Prostate gland (tissue), 2 donors: Measurements from ENCODE around the gene DNAJC2.

Source experiments
- POLR2AphosphoS5 ChIP-seq: sonication (generic); formaldehyde crosslinking; IDR thresholded peaks from one replicate; pipeline ENCODE4 v1.6.1; 2017; ENCODE audit warnings: antibody characterized with exemption
- TF ChIP-seq, protein P1 (sequence below), 4 experiments: fragments of 200-600 bp in 2 of 4; fragments of 450-650 bp in 2 of 4; sonication (generic) in 2 of 4; IDR thresholded peaks; 1 replicate in 3 of 4; 2 replicates in 1 of 4; pipeline ENCODE4 v1.5.1; 2016 to 2019; ENCODE audit warnings: antibody characterized with exemption in 4 of 4, mild to moderate bottlenecking in 2 of 4, moderate library complexity in 2 of 4

DNA sequence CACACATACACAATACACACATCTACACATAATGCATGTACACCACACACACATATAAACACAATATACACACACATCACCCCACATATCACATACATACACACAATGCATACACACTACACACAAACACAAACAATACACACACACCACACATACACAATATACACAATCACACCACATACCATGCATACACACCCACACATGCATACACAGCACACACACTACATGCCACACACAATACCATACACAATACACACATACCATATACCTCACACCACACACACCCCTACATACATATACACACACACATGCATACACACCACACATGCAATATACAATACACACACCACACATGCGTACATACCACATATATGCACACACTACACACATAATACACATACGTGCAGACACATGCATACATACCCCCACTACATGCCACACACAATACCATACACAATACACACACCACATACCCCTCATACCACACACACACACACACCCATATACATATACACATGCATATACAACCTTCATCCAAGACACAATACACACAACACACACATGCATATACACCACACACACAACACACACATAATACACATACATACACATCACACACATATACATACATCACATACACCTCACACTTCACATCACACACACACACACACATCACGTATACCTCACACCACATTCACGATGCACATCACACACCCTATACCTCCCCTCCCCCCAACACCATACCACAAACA is 36.9 kb upstream of the DNAJC2 start:
- TF ChIP-seq, protein P1, sequence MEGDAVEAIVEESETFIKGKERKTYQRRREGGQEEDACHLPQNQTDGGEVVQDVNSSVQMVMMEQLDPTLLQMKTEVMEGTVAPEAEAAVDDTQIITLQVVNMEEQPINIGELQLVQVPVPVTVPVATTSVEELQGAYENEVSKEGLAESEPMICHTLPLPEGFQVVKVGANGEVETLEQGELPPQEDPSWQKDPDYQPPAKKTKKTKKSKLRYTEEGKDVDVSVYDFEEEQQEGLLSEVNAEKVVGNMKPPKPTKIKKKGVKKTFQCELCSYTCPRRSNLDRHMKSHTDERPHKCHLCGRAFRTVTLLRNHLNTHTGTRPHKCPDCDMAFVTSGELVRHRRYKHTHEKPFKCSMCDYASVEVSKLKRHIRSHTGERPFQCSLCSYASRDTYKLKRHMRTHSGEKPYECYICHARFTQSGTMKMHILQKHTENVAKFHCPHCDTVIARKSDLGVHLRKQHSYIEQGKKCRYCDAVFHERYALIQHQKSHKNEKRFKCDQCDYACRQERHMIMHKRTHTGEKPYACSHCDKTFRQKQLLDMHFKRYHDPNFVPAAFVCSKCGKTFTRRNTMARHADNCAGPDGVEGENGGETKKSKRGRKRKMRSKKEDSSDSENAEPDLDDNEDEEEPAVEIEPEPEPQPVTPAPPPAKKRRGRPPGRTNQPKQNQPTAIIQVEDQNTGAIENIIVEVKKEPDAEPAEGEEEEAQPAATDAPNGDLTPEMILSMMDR (IDR thresholded peaks at IDR 0.05) = no peak
- TF ChIP-seq POLR2AphosphoS5 = no peak
